Liver (tissue), 9 donors: ENCODE measurements around the gene NTF3. TPM values are rescaled to one million over a fixed set of nuclear protein-coding genes. Genes with fewer than 3 reads are reported as not detected.
A peak's percentile ranks its signal among the peaks of the same experiment; 100 is the strongest.

Experiments
- DNase-seq: peaks from one replicate; pipeline ENCODE4 v3.0.0-alpha.2; 2017; ENCODE audit warnings: low spot score
- H3K27ac ChIP-seq, 2 donors: one replicate each; pipeline ENCODE4 v1.7.0; 2013; ENCODE audit warnings: inconsistent platforms in 2 of 2, low read length in 2 of 2, control low read depth in 1 of 2, low read depth in 1 of 2, mild to moderate bottlenecking in 1 of 2
- H3K27me3 ChIP-seq, 4 donors: one replicate each; pipeline versions ENCODE4 v1.6.1 to v1.7.0; 2013; ENCODE audit warnings: low read length in 3 of 4, inconsistent platforms in 1 of 4, mild to moderate bottlenecking in 1 of 4, moderate library complexity in 1 of 4; ENCODE audit not compliant: control insufficient read depth in 4 of 4, insufficient read depth in 4 of 4
- H3K36me3 ChIP-seq, 4 donors: one replicate each; pipeline versions ENCODE4 v1.6.1 to v1.7.0; 2013; ENCODE audit warnings: low read length in 3 of 4, mild to moderate bottlenecking in 3 of 4, low read depth in 1 of 4, moderate library complexity in 1 of 4; ENCODE audit not compliant: control insufficient read depth in 4 of 4, insufficient read depth in 3 of 4
- H3K4me1 ChIP-seq, 4 donors: one replicate each; pipeline versions ENCODE4 v1.6.1 to v1.7.0; 2013; ENCODE audit warnings: low read length in 3 of 4, mild to moderate bottlenecking in 3 of 4, moderate library complexity in 1 of 4; ENCODE audit not compliant: control insufficient read depth in 4 of 4, insufficient read depth in 4 of 4
- H3K4me3 ChIP-seq, 3 donors: one replicate each; pipeline versions ENCODE4 v1.6.1 to v1.7.0; 2013; ENCODE audit warnings: low read length in 3 of 3, control low read depth in 1 of 3, low read depth in 1 of 3, mild to moderate bottlenecking in 1 of 3
- H3K9ac ChIP-seq, 2 donors: one replicate each; pipeline ENCODE4 v1.7.0; 2013; ENCODE audit warnings: low read length in 2 of 2, mild to moderate bottlenecking in 2 of 2, moderate library complexity in 2 of 2, control low read depth in 1 of 2, low read depth in 1 of 2
- H3K9me3 ChIP-seq, 4 donors: one replicate each; pipeline versions ENCODE4 v1.6.1 to v1.7.0; 2013; ENCODE audit warnings: low read length in 3 of 4; ENCODE audit not compliant: control insufficient read depth in 4 of 4
- ATF3 ChIP-seq: IDR thresholded peaks from 2 replicates; pipeline ENCODE4 v1.6.1; 2016; ENCODE audit warnings: antibody characterized with exemption
- CTCF ChIP-seq: fragments of 150-350 bp; IDR thresholded peaks from 2 replicates; pipeline ENCODE4 v1.5.1; 2017; ENCODE audit warnings: improper control_type of control experiment, low read depth, low read length; ENCODE audit not compliant: missing input control
- EGR1 ChIP-seq, 2 donors: IDR thresholded peaks; 2 replicates each; pipeline ENCODE4 v1.6.1; 2016 to 2018; ENCODE audit warnings: antibody characterized with exemption in 2 of 2, low read depth in 2 of 2
- FOXA1 ChIP-seq: IDR thresholded peaks from 2 replicates; pipeline ENCODE4 v1.6.1; 2016; ENCODE audit warnings: antibody characterized with exemption
- FOXA2 ChIP-seq: IDR thresholded peaks from 2 replicates; pipeline ENCODE4 v1.6.1; 2016; ENCODE audit warnings: antibody characterized with exemption
- GABPA ChIP-seq, 2 donors: IDR thresholded peaks in 1 of 2; conservative IDR thresholded peaks in 1 of 2; 2 replicates each; pipeline ENCODE4 v1.6.1; 2016; ENCODE audit warnings: antibody characterized with exemption in 2 of 2, mild to moderate bottlenecking in 1 of 2, moderate library complexity in 1 of 2
- HNF4A ChIP-seq, 2 donors: conservative IDR thresholded peaks; 2 replicates each; pipeline ENCODE4 v1.6.1; 2016; ENCODE audit warnings: antibody characterized with exemption in 2 of 2, mild to moderate bottlenecking in 2 of 2
- HNF4G ChIP-seq: IDR thresholded peaks from 2 replicates; pipeline ENCODE4 v1.6.1; 2016; ENCODE audit warnings: antibody characterized with exemption
- JUND ChIP-seq, 2 donors: IDR thresholded peaks; 2 replicates each; pipeline ENCODE4 v1.6.1; 2016; ENCODE audit warnings: antibody characterized with exemption in 2 of 2
- MAX ChIP-seq: IDR thresholded peaks from 2 replicates; pipeline ENCODE4 v1.6.1; 2016; ENCODE audit warnings: antibody characterized with exemption
- NR2F2 ChIP-seq: IDR thresholded peaks from 2 replicates; pipeline ENCODE4 v1.6.1; 2016; ENCODE audit warnings: antibody characterized with exemption
- RAD21 ChIP-seq, 2 donors: IDR thresholded peaks; 2 replicates each; pipeline ENCODE4 v1.6.1; 2016; ENCODE audit warnings: antibody characterized with exemption in 2 of 2, mild to moderate bottlenecking in 2 of 2
- REST ChIP-seq: IDR thresholded peaks from 2 replicates; pipeline ENCODE4 v1.6.1; 2016; ENCODE audit warnings: antibody characterized with exemption, mild to moderate bottlenecking
- RXRA ChIP-seq, 2 donors: IDR thresholded peaks; 2 replicates each; pipeline ENCODE4 v1.6.1; 2017 to 2018; ENCODE audit warnings: antibody characterized with exemption in 2 of 2, mild to moderate bottlenecking in 1 of 2
- SP1 ChIP-seq: IDR thresholded peaks from 2 replicates; pipeline ENCODE4 v1.6.1; 2018; ENCODE audit warnings: antibody characterized with exemption, mild to moderate bottlenecking
- TAF1 ChIP-seq: conservative IDR thresholded peaks from 2 replicates; pipeline ENCODE4 v1.6.1; 2016; ENCODE audit warnings: antibody characterized with exemption, mild to moderate bottlenecking
- YY1 ChIP-seq: IDR thresholded peaks from 2 replicates; pipeline ENCODE4 v1.6.1; 2016; ENCODE audit warnings: antibody characterized with exemption, mild to moderate bottlenecking
- ZBTB33 ChIP-seq: IDR thresholded peaks from 2 replicates; pipeline ENCODE4 v1.6.1; 2016; ENCODE audit warnings: antibody characterized with exemption
- WGBS: extraction: QIAGEN DNeasy Blood & Tissue Kit; methylation state at CpG from one replicate; pipeline ENCODE4 v1.1.7; 2013; 5-methylcytosine and 5-hydroxymethylcytosine counted together
- polyA plus RNA-seq, 2 donors: library from polyadenylated mRNA; stranded (reverse) in 1 of 2; unstranded in 1 of 2; fragments of 200-250 nt in 1 of 2; fragments of >200 nt in 1 of 2; fragmentation: Nextera tagmentation in 1 of 2; extraction: Ambion mirVana in 1 of 2; gene quantifications; one replicate each; pipeline versions ENCODE4 v1.2.1 to v1.2.3, GENCODE V29; 2013 to 2015
- total RNA-seq, 2 donors: library from RNA; depleted of rRNA; stranded (reverse); fragments of >200 nt; gene quantifications; one replicate each; pipeline ENCODE4 v1.2.3, GENCODE V29; 2014
- donor health status: healthy.
- donor health status: healthy.
- donor health status: healthy.
- donor health status: healthy.
- donor health status: healthy.

The NTF3 gene
- total RNA-seq, result 1 to 10 TPM in 1 of 2 donors, under 1 TPM in 1; 0.89 to 1.4 TPM
- 1 to 10 TPM; 1.5 to 2.8 TPM for polyA plus RNA-seq

- 1% methylated on average over 34 of the region's 34 CpGs for WGBS
- Histone ChIP-seq H3K4me1 (peaks cover 3 to 39% (median 16%) of the 10 kb centered on the region in 4 donors), H3K36me3 (no peaks in the 10 kb centered on the region), H3K27me3 (peaks cover 0 to 6% (median 1%) of the 10 kb centered on the region in 4 donors), H3K4me3 (peak within 1 kb of the TSS; percentile 44 to 68 (median 60)), H3K9ac (peak within 1 kb of the TSS in 1 of 2 donors; percentile 49), H3K9me3 (no peaks in the 10 kb centered on the region), H3K27ac (peak within 1 kb of the TSS; percentile 82 to 83)
- DNase-seq, result no peak
- no peak for TF ChIP-seq GABPA (IDR thresholded peaks at IDR 0.05 in 1 of 2, conservative IDR thresholded peaks at IDR 0.05 in 1 of 2)
- no peak for TF ChIP-seq SP1
- no peak for TF ChIP-seq MAX
- TF ChIP-seq FOXA1, result no peak
- TF ChIP-seq JUND (IDR thresholded peaks at IDR 0.05), result no peak
- TF ChIP-seq RXRA (IDR thresholded peaks at IDR 0.05), result no peak
- TF ChIP-seq REST, result no peak
- TF ChIP-seq ZBTB33, result no peak
- TF ChIP-seq EGR1 (IDR thresholded peaks at IDR 0.05; ENCODE audit: low read depth in 2 of 2), result no peak
- TF ChIP-seq TAF1, result no peak
- TF ChIP-seq FOXA2, result no peak
- TF ChIP-seq YY1, result no peak
- no peak for TF ChIP-seq CTCF
- no peak for TF ChIP-seq ATF3
- TF ChIP-seq NR2F2, result no peak
- TF ChIP-seq RAD21 (IDR thresholded peaks at IDR 0.05), result no peak
- TF ChIP-seq HNF4A (conservative IDR thresholded peaks at IDR 0.05), result no peak
- no peak for TF ChIP-seq HNF4G
These were observed at the start of gene NTF3 for GRCh38 chr12:5432011-5432400. Gene NTF3, plus strand, starts transcription at chr12:5432108. Its CDS starts 217 bp downstream, at chr12:5432325.
